Body of pancreas (tissue), 4 donors: ENCODE data around the gene SLC6A19.
"Not testable (repeated sequence)": the region's sequence is repeated elsewhere in the genome, so short reads cannot be mapped to it uniquely, and the experiment has no call there.

Experiments used
- POLR2A ChIP-seq, 3 donors: fragments of 450-650 bp; IDR thresholded peaks; one replicate each; pipeline ENCODE4 v1.6.1; 2016; ENCODE audit warnings: antibody characterized with exemption in 3 of 3, mild to moderate bottlenecking in 2 of 3
- TF ChIP-seq, protein P1 (sequence below), 7 experiments: fragments of 450-650 bp in 4 of 7; fragments of 200-600 bp in 3 of 7; sonication (generic) in 3 of 7; IDR thresholded peaks; one replicate each; pipeline ENCODE4 v1.5.1; 2016 to 2019; ENCODE audit warnings: antibody characterized with exemption in 7 of 7

DNA sequence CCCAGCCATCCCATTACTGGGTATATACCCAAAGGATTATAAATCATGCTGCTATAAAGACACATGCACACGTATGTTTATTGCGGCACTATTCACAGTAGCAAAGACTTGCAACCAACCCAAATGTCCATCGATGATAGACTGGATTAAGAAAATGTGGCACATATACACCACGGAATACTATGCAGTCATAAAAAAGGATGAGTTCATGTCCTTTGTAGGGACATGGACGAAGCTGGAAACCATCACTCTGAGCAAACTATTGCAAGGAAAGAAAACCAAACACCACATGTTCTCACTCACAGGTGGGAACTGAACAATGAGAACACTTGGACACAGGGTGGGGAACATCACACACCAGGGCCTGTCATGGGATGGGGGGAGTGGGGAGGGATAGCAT is 66.1 kb downstream of the SLC6A19 start:
- TF ChIP-seq, protein P1, sequence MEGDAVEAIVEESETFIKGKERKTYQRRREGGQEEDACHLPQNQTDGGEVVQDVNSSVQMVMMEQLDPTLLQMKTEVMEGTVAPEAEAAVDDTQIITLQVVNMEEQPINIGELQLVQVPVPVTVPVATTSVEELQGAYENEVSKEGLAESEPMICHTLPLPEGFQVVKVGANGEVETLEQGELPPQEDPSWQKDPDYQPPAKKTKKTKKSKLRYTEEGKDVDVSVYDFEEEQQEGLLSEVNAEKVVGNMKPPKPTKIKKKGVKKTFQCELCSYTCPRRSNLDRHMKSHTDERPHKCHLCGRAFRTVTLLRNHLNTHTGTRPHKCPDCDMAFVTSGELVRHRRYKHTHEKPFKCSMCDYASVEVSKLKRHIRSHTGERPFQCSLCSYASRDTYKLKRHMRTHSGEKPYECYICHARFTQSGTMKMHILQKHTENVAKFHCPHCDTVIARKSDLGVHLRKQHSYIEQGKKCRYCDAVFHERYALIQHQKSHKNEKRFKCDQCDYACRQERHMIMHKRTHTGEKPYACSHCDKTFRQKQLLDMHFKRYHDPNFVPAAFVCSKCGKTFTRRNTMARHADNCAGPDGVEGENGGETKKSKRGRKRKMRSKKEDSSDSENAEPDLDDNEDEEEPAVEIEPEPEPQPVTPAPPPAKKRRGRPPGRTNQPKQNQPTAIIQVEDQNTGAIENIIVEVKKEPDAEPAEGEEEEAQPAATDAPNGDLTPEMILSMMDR (IDR thresholded peaks at IDR 0.05) = not testable (repeated sequence)
- TF ChIP-seq POLR2A (IDR thresholded peaks at IDR 0.05) = not testable (repeated sequence)
